HG03196 (cell line): Measurements from ENCODE around the gene NAV2.

ENCODE experiments used
- ATAC-seq: cut with Tn5 transposase; IDR thresholded peaks from one replicate; pipeline ENCODE4 v1.9.1; 2021; ENCODE audit not compliant: unreplicated experiment

NAV2 gene

DNA sequence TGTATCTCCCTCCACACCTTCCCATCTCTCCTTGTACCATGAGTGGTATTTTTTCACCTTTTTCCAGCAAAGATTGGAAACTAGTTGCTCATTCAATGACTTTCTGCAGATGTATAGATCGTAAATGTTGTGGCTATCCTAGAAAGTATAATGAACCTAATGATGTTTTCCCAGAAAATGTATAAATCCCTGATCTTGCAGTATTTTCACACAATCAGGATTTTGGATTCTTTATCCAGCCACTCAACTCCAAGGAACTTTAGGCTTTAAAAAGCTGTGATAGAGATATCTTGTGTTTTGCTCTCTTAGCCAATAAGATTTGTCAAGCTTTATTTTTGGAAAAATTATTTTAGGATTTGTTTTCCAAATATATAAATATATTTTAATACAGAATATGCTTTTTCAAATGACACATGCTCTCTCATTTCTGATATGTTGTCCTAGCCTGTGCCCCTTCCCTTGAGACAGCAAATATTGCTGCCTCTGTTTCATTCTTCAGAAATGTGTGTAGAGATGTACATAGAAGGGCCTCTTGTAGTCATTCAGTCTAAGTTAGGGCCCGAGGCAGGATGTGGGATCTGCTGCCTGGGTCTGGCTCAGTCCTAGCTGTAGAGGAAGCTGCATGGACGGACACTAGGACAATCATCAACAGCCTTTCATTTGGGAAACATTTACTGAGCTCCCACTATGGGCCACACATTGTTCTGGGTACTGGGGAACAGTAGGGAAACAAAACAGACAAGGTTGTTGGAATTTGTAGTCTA, 62.4 kb downstream of the NAV2 start:
- ATAC-seq: no peak

DNA sequence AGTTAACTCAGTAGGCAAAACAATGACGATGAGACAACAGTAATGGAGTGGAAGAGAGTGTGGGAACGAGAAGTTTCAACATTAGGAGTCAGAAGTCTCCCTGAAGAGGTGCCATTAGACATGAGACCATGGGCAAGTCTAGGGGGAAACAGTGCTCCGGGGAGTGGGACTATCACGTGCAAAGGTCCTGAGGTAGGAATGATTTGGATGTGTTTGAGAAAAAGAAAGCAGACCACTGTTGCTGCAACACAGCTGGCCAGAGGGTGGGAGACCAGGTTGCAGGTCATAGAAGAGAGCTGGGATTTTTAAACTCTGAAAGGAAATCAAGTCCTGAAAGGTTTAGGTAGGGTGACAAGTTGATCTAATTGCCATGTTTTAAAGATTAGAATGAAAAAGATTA, 63.0 kb downstream of the NAV2 start:
- ATAC-seq: no peak

DNA sequence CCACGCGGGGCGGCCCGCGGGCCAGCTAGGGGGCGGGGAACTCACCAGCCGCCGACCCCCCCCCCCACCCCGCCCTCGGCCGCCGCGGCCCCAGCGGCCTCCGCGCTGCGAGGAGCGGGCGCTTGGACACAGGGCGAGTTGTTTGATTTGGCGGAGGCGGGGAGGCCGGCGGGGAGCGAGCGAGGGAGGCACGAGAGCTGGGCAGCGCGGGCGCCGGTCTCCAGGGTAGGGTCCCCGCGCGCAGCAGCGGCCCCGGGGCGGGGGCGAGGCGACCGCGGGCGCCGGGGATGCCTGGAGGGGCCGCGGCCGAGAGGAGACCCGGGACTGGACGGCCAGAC, 64.4 kb downstream of the NAV2 start:
- ATAC-seq: no peak

DNA sequence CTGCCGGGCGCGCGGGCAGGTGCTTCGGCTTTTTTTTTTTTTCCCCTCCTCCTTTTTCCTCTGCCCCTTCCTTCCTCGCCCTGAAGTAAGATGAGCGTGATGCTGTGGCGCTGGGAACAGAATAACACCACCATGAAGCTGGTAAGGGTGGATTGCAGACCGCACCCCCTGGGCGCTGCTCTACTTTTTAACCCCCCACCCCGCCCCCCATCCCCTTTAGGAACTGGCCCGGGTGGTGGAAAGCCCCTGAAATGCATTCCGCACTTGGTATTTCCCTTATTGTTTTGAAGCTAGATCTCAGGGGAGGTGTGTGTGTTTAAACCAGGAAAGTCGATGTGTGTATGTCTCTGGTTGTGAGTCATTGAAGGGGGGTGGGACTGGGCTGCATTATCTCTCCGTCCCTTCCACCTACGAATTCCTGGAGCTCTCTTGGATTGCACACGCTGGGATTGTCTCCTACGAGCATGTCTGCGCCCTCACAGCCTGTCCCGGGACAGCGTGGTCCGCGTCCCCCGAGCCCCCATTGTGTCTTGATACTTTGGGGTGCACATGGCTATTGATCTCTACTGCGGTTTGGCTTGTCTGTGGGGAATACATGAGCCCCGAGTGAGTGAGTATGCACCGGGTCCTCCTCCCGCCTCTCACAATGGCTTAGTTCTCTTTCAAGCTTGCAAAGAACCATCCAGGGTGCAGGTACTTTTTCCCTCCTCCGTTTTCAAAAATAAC, 64.9 kb downstream of the NAV2 start:
- ATAC-seq: peak; percentile 63

DNA sequence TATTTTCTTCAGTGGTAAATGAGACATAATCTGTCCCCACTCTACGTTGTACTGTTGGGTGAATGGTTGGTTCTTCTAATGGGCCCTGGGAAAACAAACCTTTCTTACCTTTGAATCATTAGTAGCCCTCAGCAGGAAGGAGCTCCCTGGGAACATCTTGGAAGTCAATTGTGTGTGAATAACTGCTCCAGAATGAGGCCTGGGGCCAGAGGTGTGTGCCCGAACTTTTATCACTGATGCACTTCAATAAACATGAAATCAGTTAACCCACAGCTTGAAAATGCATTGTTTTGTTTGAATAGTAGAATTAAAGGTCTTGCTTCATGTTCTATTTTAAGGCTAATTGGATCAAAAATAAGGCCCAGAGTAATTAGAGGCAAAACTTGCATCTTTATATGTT, 67.1 kb downstream of the NAV2 start:
- ATAC-seq: no peak

DNA sequence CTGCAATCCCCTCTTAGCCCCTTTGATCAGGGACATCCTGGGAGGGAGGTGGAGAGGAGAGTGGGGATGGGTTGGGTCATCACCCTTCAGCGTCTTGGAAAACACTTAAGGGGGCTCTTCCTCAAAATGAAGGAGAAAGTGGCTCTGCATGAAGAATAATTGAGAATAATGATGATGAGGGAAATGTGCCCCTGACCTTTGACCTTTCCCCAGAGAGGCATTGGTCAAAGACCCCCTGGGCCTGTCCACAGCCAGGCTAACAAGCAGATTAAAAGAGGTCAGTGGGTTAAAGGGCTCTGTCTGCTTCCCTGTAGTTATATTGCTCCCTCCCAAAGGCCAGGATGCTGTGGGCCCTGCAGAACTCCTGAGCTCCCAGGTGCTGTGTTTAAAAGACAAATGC, 68.7 kb downstream of the NAV2 start:
- no peak for ATAC-seq

DNA sequence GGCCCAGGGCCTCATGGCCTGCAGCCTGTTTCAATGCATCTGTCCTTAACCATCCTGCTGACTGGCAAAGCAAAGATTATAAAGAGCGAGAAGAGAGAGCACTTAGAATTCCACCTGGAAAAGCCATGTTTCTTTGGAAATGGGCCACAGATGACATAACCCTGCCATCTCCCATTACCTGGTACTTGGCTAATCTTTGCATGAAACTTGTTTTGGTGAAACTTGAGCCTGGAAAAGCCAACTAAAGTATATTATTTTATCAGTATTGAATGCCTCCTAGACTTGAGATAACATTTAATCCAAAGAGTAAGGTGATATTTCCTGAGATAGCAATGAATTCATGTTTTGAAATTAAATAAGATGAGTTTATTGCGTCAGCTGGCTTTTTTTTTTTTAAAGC, 72.6 kb downstream of the NAV2 start:
- no peak for ATAC-seq

DNA sequence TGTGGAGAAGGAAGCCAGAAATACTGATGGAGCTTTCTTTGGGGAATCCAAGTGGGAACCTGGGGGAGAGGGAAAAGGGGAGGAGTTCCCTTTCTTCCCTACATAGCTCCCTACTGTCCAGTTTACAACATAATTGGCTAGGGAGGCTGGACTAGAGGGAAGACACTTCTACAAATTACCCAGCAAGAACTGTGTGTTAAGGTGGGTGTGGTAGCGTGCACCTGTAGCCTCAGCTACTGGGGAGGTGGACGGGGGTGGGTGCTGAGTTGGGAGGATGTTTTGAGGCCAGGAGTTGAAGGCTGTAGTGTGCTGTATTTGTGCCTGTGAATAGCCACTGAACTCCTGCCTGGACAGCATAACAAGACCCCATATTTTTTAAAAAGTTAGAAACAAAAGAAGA, 74.0 kb downstream of the NAV2 start:
- ATAC-seq: no peak

DNA sequence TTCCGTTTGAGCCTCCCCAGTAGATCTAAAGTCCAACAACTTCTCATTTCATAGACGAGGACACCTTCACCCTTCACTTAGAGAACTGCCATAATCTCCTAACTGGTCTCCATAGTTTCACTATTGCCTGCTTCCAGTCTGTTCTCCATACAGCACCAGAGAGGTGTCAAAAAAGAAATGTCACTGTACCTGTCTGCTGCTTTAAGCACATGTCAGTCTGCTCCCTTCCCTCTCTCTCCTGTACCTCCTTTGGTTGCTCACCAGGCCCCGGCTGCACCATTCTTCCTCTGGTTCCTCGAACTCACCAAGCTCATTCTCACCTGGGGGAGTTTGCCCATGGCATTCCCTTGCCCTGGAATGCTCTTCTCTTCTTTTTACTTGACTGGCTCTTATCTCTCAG, 75.8 kb downstream of the NAV2 start:
- ATAC-seq: no peak

DNA sequence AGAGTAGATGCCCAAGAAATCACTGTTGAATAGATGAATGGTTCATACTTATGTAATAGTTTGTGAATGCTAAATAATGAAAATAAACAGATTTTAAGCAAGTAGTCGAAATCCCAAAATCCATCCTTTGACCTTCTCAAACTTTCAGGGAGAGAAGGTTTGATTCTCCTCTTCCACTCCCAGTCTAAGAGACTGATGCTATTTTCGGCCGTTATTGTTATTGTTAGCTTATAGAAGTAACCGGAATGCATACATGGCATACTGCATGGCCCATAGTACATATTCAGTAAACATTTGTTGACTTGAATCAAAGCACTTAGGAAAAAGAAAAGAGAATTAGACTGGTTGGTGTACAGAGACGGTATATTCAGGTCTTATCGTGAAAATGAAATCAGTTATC, 76.6 kb downstream of the NAV2 start:
- ATAC-seq: no peak

DNA sequence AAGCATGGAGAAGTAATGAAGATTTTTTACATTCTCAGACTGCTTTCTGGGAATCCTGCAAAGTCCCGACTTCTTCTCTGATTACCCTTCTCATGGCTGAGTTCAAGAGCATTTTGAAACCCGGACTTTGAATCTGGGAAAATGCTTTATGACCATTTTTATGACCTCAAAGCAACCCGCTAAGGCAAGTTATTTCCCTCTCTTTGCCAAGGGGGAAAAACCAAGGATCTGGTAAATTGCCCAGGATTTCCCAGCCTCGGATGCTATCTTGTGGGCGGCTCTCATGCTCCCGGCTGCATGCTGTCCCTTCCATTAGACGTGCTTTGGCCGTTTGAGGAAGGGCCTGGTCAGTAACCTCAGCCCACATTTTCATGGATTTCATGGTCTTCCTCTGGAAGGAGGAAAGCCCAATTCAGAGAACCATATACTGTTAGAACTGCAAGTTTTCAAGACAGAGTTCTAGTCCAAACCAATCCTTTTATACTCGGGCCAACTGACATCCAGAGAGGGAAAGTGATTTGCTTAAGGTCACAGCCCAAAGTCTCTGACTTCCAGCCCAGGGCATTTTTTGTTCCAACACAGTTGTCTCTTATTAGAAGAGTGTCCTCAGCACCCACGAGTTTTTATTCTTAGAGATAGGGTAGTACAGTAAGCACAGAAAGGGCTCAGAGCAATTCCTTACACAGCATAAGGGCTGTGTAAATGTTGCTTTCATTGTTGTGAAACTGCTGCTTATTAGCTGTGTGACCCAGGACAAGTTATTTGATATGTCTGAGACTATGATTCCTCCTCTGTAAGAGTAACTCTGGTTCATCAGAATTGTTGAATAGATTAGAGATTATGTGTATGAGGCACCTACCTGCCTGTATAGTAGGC, 77.4 kb downstream of the NAV2 start:
- no peak for ATAC-seq

DNA sequence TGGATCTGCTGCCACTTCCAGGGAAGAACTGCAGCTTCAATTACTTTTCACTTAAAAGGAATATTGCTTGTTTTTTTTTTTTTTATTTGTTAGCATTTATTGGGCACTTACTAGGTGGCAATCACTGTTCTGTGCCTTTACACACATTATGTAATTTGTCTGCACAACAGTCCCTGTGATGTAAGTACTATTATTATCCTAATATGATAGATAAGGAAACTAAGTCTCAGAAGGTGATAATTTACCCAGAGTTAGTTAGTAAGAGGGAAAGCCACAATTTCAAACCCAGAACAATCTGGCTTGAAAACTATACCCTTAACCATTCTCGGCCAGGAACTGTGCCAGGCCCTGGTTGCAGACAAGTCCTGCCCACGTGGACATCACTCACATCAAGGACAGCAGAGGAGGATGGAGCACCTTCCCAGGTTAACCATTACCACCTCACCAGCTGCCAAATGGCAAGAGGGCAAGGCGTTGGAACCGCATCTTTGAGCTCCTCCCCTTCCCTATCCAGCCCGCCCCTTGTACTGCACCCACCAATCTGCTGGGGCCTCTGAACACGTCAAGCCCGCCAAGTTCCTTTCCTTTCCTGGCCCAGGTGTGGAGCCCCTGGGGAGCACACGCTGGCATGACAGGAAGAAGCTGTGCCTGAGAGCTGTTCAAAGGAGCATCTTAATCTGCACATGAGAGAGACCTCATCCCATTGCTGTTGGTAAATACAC, 78.4 kb downstream of the NAV2 start:
- no peak for ATAC-seq

DNA sequence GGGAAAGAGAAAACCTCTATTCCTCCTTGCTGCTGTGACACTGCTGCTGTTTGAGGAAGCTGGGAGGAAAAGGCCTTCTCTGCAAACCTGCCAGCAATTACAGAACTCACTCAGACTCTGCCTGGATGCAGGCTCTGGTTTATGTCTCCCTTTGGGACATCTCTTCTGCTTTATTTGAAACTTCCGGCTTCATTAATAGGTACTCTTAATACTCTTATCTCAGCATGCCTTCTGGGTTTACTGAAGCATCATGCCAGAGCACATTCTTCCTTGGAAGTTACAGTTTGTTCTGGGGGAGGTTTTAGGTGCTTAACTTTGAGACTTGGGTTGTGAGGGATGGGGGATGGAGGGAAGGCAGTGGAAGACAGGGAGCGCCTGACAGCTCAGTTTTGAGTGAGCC, 79.9 kb downstream of the NAV2 start:
- ATAC-seq: no peak

DNA sequence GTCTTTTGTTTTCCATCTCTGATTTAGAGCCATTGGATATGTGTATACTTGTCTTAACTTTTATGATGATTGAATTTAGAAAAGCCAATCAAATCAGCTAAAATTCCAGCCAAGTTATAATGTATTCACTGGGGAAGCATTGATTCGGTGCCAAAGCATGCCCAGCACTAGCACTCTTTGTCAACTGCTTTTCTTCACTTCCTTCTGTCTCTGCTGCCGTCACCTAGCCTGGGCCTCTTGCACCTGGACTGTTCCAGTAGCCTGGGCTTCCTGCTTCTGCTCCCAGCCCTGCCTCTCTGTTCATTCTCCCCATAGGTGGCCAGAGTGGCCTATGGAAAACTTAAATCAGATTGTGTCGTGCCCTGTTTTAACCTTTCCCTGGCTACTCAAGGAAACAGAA, 80.7 kb downstream of the NAV2 start:
- no peak for ATAC-seq

DNA sequence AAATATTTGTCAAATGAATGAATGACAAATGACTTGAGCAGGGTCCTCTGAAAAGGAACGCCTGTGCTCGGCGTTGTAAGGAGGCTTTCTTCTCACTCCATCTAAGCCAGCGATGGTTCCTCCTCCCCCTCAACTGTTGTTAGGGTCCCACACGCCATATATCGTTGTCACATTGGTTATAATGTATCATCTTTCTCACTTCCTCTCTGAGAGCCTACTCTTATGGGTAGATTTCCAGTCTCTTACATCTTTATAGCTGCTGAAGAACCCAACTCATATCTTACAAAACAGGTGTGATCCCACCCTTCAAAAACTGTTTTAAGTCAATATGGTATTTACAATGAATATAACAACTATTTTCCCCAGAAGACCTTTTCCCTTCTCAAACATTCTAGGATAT, 81.5 kb downstream of the NAV2 start:
- ATAC-seq: no peak

DNA sequence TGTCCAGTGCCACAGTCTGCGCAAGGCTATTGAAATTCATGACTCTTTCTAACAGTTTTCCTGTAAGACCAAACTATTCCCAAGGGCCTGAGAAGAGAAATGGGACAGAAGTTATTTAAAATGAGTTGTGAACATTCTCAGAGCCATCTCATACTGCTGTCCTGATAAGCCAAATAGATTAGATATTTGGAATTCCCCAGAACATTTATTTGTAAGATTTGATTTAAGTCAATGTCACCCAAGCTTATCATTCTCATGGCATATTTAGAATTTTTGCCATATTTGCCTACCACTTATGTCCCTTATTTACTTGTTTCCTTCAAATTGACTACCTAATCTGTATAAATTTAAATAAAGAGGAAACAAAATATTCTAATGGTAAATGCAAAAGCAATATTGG, 82.4 kb downstream of the NAV2 start:
- no peak for ATAC-seq

DNA sequence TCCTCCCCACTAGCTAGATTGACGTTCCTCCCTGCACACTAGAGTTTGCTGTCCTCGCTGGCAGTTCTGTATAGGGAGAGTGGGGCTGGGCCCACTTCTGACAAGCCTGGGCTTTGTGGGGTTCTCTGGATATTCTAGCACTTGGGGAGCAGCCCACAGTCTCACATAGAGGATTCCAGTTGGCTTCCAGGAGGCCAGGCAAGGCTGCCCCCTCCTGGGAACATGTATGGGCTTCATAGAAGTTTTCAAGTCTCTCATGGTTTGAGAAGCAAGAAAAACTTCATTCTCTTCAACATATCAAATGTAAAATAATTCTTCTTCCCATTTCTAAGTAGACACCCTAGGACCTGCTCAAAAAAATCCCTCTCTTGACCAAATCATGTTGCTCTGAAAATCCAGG, 87.5 kb downstream of the NAV2 start:
- no peak for ATAC-seq

DNA sequence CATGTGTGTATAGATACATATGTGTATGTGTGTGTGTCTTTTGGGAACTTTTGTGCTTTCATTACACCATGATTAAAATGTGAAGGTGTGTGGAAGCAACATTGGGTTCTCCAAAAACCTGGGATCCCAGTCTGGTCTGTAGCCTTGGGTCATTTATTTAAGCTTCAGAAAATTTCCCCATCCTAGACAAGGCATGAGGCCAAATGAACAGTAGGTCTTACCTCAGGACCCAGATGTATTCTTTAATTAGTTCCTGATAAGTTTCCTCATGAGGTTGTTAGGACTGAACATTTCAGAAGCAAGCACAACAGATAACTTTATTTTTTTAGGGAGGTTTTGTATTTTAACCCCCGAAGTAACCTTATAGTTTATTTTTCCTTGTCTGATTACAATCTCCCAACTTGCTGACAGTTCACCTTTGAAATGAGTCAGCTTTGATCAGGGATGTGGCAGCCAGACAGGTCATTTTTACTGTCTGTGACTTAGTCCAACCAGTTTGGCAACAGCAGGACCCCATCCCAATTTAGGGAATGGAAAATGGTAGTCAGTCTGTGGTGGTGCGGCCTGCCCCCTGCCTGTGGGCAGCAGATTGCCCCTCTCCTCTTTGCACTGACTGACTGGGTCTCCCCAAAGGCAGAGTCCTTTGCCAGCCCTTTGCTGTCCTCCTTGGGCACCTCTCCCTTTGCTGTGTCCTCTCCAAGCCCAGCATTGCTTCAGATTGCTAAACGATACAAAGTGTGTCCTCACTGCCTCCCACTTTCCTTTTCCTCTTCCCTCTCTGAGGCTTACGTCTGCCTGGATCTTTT, 88.3 kb downstream of the NAV2 start:
- ATAC-seq: no peak

DNA sequence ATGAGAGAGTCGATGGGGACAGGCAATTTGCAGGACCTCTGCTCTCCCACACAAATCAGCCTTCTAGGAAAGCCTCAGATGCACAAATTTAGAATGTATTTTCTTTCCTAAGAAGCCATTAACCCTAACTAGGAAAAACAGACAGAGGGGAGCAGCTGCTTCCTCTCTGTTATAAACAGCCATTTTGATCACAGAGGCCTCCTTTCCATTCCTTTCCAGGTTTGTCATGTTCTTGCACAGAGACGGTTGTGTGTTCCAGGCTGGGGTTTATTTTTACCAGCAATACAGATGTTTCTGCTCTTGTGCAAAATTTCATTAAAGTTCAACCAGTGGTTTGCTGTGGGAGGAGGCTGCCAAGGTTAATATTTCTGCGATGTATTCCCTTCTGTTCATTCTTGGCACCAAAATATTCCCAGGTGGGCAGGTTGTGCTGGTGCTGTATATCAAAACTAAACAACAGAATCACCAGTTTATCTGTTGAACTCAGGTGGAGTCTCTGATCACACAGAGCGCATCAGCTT, 90.2 kb downstream of the NAV2 start:
- no peak for ATAC-seq

DNA sequence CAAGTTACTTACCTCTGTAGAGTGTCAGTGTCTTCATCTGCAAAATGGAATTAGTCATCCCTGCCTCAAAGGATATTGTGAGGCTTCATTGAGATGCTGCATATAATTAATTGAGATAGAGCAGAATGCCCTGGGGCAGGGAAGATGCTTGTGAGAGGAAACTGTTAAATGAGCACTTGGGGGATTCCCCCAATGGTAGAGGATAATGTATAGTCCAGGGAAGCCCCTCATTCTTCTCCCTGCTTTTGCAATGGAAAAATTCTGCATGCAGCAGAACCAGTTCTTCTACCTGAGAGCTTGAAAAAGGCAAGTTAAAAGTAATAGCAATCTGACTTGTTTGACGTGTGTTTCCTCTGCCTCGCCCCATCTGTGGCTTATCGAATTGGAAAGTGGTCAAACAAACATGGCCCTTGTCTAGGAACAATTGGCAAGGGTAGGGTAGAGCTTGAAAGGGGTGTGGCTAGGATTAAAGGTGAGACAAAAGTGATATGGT, 90.9 kb downstream of the NAV2 start:
- ATAC-seq: no peak
